GM12878 (cell line): ENCODE measurements around the gene TMA16. TPM values are rescaled to one million over a fixed set of nuclear protein-coding genes. Genes with fewer than 3 reads are reported as not detected.

Experiments
- ATAC-seq: fragments of 200-7000 bp; cut with Tn5 transposase; 3 replicates; pipeline ENCODE4 v1.9.1; 2020; ENCODE audit warnings: mild to moderate bottlenecking, moderate library complexity
- BruUV-seq: library from RNA; stranded (reverse); fragments of 400-500 nt; replicated peaks from 2 replicates; lab custom pipeline; 2021; lab: Mats Ljungman, UMichigan
- CTCF ChIA-PET: fragments of 300-600 bp; sonication (Branson Sonifier 250); formaldehyde crosslinking; extraction: SDS; loops from one replicate; lab custom pipeline; 2021; ENCODE audit warnings: inconsistent platforms; lab: Yijun Ruan, JAX
- POLR2A ChIA-PET: fragments of 350-600 bp; formaldehyde crosslinking; extraction: SDS; loops from one replicate; lab custom pipeline; 2021; ENCODE audit warnings: inconsistent platforms; lab: Charles Lee
- RAD21 ChIA-PET: fragments of 300-600 bp; sonication (Branson Sonifier 250); formaldehyde crosslinking; loops from one replicate; lab custom pipeline; 2023; ENCODE audit warnings: antibody characterized with exemption; ENCODE audit not compliant: unreplicated experiment; lab: Charles Lee
- SMC1A ChIA-PET: fragments of 300-600 bp; sonication (Branson Sonifier 250); formaldehyde crosslinking; loops from one replicate; lab custom pipeline; 2023; ENCODE audit not compliant: unreplicated experiment, uncharacterized antibody; lab: Charles Lee
- DNase-seq: peaks from one replicate; pipeline ENCODE4 v3.0.0-alpha.2; 2011; ENCODE audit warnings: low read depth, low spot score
- FAIRE-seq: peaks from 3 replicates; lab custom pipeline; 2011; peaks lifted over from hg19 to GRCh38; lab: Jason Lieb, UNC
- H2AFZ ChIP-seq: 2 replicates; pipeline ENCODE4 v1.6.0; 2011; ENCODE audit warnings: low read depth, low read length, control low read depth; ENCODE audit not compliant: control insufficient read depth
- H3K27ac ChIP-seq: 2 replicates; pipeline ENCODE4 v1.5.1; 2011; ENCODE audit warnings: control low read depth; ENCODE audit not compliant: control insufficient read depth, insufficient read depth
- H3K27me3 ChIP-seq, 2 experiments: replicated peaks in 1 of 2; 2 replicates each; pipeline versions ENCODE4 v1.6.0 to v1.6.1; 2011; ENCODE audit warnings: low read length in 1 of 2; ENCODE audit not compliant: control insufficient read depth in 2 of 2, insufficient read depth in 2 of 2
- H3K36me3 ChIP-seq, 2 experiments: 2 replicates each; pipeline ENCODE4 v1.5.1; 2011; ENCODE audit warnings: low read length in 1 of 2; ENCODE audit not compliant: control insufficient read depth in 2 of 2, insufficient read depth in 2 of 2
- H3K4me1 ChIP-seq: 2 replicates; pipeline ENCODE4 v1.6.1; 2011; ENCODE audit warnings: mild to moderate bottlenecking, low read length, moderate library complexity, mixed read lengths; ENCODE audit not compliant: control insufficient read depth, insufficient read depth
- H3K4me2 ChIP-seq: 2 replicates; pipeline ENCODE4 v1.6.0; 2011; ENCODE audit warnings: control low read depth; ENCODE audit not compliant: control insufficient read depth, insufficient read depth
- H3K4me3 ChIP-seq: fragments of 200-600 bp; sonication (generic); 2 replicates; pipeline ENCODE4 v1.5.1; 2016
- H3K79me2 ChIP-seq: 2 replicates; pipeline ENCODE4 v1.6.0; 2011; ENCODE audit warnings: low read length; ENCODE audit not compliant: control insufficient read depth, insufficient read depth
- H3K9ac ChIP-seq: 2 replicates; pipeline ENCODE4 v1.8.0; 2011; ENCODE audit warnings: low read length, control low read depth, mixed read lengths; ENCODE audit not compliant: control insufficient read depth, insufficient read depth
- H3K9me3 ChIP-seq: replicated peaks from 3 replicates; pipeline ENCODE4 v1.5.1; 2011; ENCODE audit warnings: mild to moderate bottlenecking, low read length; ENCODE audit not compliant: control insufficient read depth, insufficient read depth
- H4K20me1 ChIP-seq: 2 replicates; pipeline ENCODE4 v1.6.0; 2011; ENCODE audit not compliant: control insufficient read depth, insufficient read depth
- CTCF ChIP-seq, 3 experiments: IDR thresholded peaks in 2 of 3; conservative IDR thresholded peaks in 1 of 3; 2 replicates each; pipeline ENCODE4 v1.5.1; 2011; ENCODE audit warnings: low read depth in 3 of 3, low read length in 3 of 3, mild to moderate bottlenecking in 3 of 3, control low read depth in 2 of 3, moderate library complexity in 2 of 3, inconsistent platforms in 1 of 3, mixed read lengths in 1 of 3; ENCODE audit not compliant: control insufficient read depth in 2 of 3, insufficient read depth in 1 of 3; ENCODE audit errors: extremely low read depth in 1 of 3
- ESRRA ChIP-seq: IDR thresholded peaks from 2 replicates; pipeline ENCODE4 v1.6.1; 2012; ENCODE audit warnings: mild to moderate bottlenecking, low read length, improper control_type of control experiment
- HCFC1 ChIP-seq: fragments of 150-350 bp; IDR thresholded peaks from 2 replicates; pipeline ENCODE4 v1.6.1; 2014; ENCODE audit warnings: low read length
- NR2C1 ChIP-seq: fragments of 450-650 bp; IDR thresholded peaks from 2 replicates; pipeline ENCODE4 v1.6.1; 2017; ENCODE audit warnings: antibody characterized with exemption, mild to moderate bottlenecking, moderate library complexity
- PKNOX1 ChIP-seq: fragments of 450-650 bp; IDR thresholded peaks from 2 replicates; pipeline ENCODE4 v1.6.1; 2016; ENCODE audit warnings: mild to moderate bottlenecking
- RUNX3 ChIP-seq: IDR thresholded peaks from 2 replicates; pipeline ENCODE4 v1.6.1; 2012; ENCODE audit warnings: low read length, inconsistent platforms
- TCF7 ChIP-seq: IDR thresholded peaks from 2 replicates; pipeline ENCODE4 v1.6.1; 2014; ENCODE audit warnings: antibody characterized with exemption, borderline replicate concordance
- ZZZ3 ChIP-seq: IDR thresholded peaks from 2 replicates; pipeline ENCODE4 v1.6.1; 2011; ENCODE audit warnings: low read depth; ENCODE audit not compliant: control insufficient read depth, insufficient read length
- WGBS: methylation state at CpG from one replicate; pipeline ENCODE4 v1.1.6; 2016; ENCODE audit warnings: low lambda C conversion rate; ENCODE audit not compliant: insufficient replicate concordance, insufficient coverage; ENCODE audit errors: missing lambda C conversion rate; 5-methylcytosine and 5-hydroxymethylcytosine counted together
- in situ Hi-C: fragments of 300-500 bp; cut with MboI; formaldehyde crosslinking; loops from 9 replicates; pipeline ENCODE4 v1.14.3; 2018; ENCODE audit warnings: mixed read lengths
- intact Hi-C: fragments of 100-400 bp; cut with micrococcal nuclease; formaldehyde crosslinking; loops from one replicate; pipeline ENCODE4 v1.14.2; 2022; ENCODE audit not compliant: unreplicated experiment
- polyA plus RNA-seq, 11 experiments: library from polyadenylated mRNA; depleted of rRNA in 4 of 11; unstranded in 6 of 11; stranded (reverse) in 5 of 11; fragments of >200 nt; fragmentation: Nextera tagmentation in 4 of 11; fragmentation: Illumina TruSeq in 1 of 11; extraction: Ambion mirVana in 4 of 11; extraction: Trizol in 1 of 11; gene quantifications; 1 replicate in 1 of 11; 2 replicates in 10 of 11; pipeline versions ENCODE4 v1.2.1 to v1.2.3, GENCODE V29; 2011 to 2016; ENCODE audit warnings: inconsistent platforms in 2 of 11, missing spikeins in 2 of 11, low read depth in 1 of 11
- total RNA-seq, 4 experiments: library from RNA; depleted of rRNA in 3 of 4; stranded (reverse); fragments of >200 nt in 3 of 4; fragmentation: Illumina TruSeq in 1 of 4; extraction: Trizol in 1 of 4; gene quantifications; 2 replicates each; pipeline versions ENCODE4 v1.2.1 to v1.2.3, GENCODE V29; 2013 to 2021
- TF ChIP-seq, protein P1 (sequence below): fragments of 450-650 bp; IDR thresholded peaks from 2 replicates; pipeline ENCODE4 v1.6.1; 2017; ENCODE audit warnings: mild to moderate bottlenecking

TMA16 gene
- total and polyA plus RNA-seq, 10 of the 15 experiments (the other 5 are each of a cell fraction or from before 2014, with no cell fraction given), result 37.9 to 91.0 (median 55.8) TPM

- no peaks in the 10 kb centered on the region; a peak in 1 of 4 replicates for H3K36me3 ChIP-seq
- H2AFZ ChIP-seq, result no peak overlapping the region
- peak; percentile 78 for ATAC-seq
- H3K27me3 ChIP-seq, result no peaks in the 10 kb centered on the region
- no peaks in the 10 kb centered on the region for H3K9me3 ChIP-seq
- POLR2A ChIA-PET, result interaction anchor here (0.6 kb wide), 1 partner anchor 30 kb away, joined by 3 read pairs; no protein-coding TSS in a partner anchor
- RAD21 ChIA-PET, result no interaction called here
- in situ Hi-C loops, result no loop called here
- no TSS peak for BruUV-seq
- TF ChIP-seq HCFC1 (no peak), PKNOX1 (no peak), TCF7 (no peak), RUNX3 (no peak), CTCF (IDR thresholded peaks at IDR 0.05 in 2 of 3, conservative IDR thresholded peaks at IDR 0.05 in 1 of 3; ENCODE audit: control insufficient read depth in 2 of 3, extremely low read depth in 1 of 3, insufficient read depth in 1 of 3, low read depth in 3 of 3, low read length in 3 of 3) (0 out of 6 replicates have a peak, but pooled peaks of 1 of the 3 experiments have one; percentile 11), NR2C1 (no peak), ESRRA (no peak), ZZZ3 (no peak)
- TF ChIP-seq, protein P1, sequence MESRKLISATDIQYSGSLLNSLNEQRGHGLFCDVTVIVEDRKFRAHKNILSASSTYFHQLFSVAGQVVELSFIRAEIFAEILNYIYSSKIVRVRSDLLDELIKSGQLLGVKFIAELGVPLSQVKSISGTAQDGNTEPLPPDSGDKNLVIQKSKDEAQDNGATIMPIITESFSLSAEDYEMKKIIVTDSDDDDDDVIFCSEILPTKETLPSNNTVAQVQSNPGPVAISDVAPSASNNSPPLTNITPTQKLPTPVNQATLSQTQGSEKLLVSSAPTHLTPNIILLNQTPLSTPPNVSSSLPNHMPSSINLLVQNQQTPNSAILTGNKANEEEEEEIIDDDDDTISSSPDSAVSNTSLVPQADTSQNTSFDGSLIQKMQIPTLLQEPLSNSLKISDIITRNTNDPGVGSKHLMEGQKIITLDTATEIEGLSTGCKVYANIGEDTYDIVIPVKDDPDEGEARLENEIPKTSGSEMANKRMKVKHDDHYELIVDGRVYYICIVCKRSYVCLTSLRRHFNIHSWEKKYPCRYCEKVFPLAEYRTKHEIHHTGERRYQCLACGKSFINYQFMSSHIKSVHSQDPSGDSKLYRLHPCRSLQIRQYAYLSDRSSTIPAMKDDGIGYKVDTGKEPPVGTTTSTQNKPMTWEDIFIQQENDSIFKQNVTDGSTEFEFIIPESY, result no peak
- TF ChIP-seq, all 136 proteins: peak for 1
- no peak overlapping the region for H3K27ac ChIP-seq
- CTCF ChIA-PET, result interaction anchor here (1.2 to 6.2 kb wide), 3 partner anchors 13 to 1038 kb away, joined by 3 to 57 read pairs (median 5); no protein-coding TSS in a partner anchor
- H3K9ac ChIP-seq, result no peak overlapping the region
- no peaks in the 10 kb centered on the region for H4K20me1 ChIP-seq
- no peak overlapping the region for H3K4me2 ChIP-seq
- FAIRE-seq (no peak), DNase-seq (no peak)
- H3K4me1 ChIP-seq, result no peaks in the 10 kb centered on the region
- no peaks in the 10 kb centered on the region for H3K79me2 ChIP-seq
- 38% methylated on average over 1 of the region's 1 CpG for WGBS
- SMC1A ChIA-PET, result interaction anchor here (1.3 kb wide), 1 partner anchor 50 kb away, joined by 4 read pairs; no protein-coding TSS in a partner anchor
- intact Hi-C loops, result no loop called here
- H3K4me3 ChIP-seq, result no peak overlapping the region
Observed at GRCh38 chr4:163535657-163536056, 41.2 kb downstream of the TMA16 start.
